HCT116 (cell line): Measurements from ENCODE around the gene CEP120. TPM values are rescaled to one million over a fixed set of nuclear protein-coding genes. Genes with fewer than 3 reads are reported as not detected.

Source experiments
- ATAC-seq: fragments of 200-7000 bp; cut with Tn5 transposase; 2 replicates; pipeline ENCODE4 v1.9.1; 2020; ENCODE audit warnings: mild to moderate bottlenecking, moderate library complexity
- BruUV-seq: library from RNA; stranded (reverse); fragments of 400-500 nt; replicated peaks from 2 replicates; lab custom pipeline; 2021; lab: Mats Ljungman, UMichigan
- CTCF ChIA-PET: fragments of 300-600 bp; sonication (Branson Sonifier 250); formaldehyde crosslinking; loops from one replicate; lab custom pipeline; 2021; ENCODE audit warnings: antibody characterized with exemption; lab: Charles Lee
- POLR2A ChIA-PET: fragments of 300-600, 350-600 bp; sonication (Branson Sonifier 250); formaldehyde crosslinking; loops from one replicate; lab custom pipeline; 2021; ENCODE audit warnings: antibody characterized with exemption; lab: Charles Lee
- RAD21 ChIA-PET, 2 experiments: fragments of 300-600 bp; sonication (Branson Sonifier 250); formaldehyde crosslinking; loops; one replicate each; lab custom pipeline; 2023; ENCODE audit warnings: low total read pairs in 2 of 2; ENCODE audit not compliant: uncharacterized antibody in 2 of 2, unreplicated experiment in 2 of 2, low non-redundant PET in 1 of 2; lab: Charles Lee
- DNase-seq: peaks from one replicate; pipeline ENCODE4 v3.0.0-alpha.2; 2010; ENCODE audit warnings: low read depth, low spot score
- H2AFZ ChIP-seq: fragments of 200-600 bp; shearing (Covaris generic), sonication (generic); 2 replicates; pipeline ENCODE4 v1.6.1; 2017; ENCODE audit warnings: low read depth, mixed run types, mixed read lengths, antibody characterized with exemption, low read length; ENCODE audit not compliant: poor library complexity, severe bottlenecking
- H3K27ac ChIP-seq: 2 replicates; pipeline ENCODE4 v1.5.1; 2012; ENCODE audit warnings: low read depth, low read length
- H3K27me3 ChIP-seq: fragments of 200-600 bp; sonication (generic); 2 replicates; pipeline ENCODE4 v1.6.1; 2016; ENCODE audit warnings: mixed run types, low read length, mixed read lengths; ENCODE audit not compliant: insufficient read depth
- H3K36me3 ChIP-seq, 2 experiments: fragments of 200-500 bp in 1 of 2; fragments of 200-600 bp in 1 of 2; sonication (Bioruptor generic) in 1 of 2; sonication (generic) in 1 of 2; 2 replicates each; pipeline versions ENCODE4 v1.5.1 to v1.6.1; 2014 to 2016; ENCODE audit warnings: low read length in 2 of 2, inconsistent platforms in 1 of 2, mixed read lengths in 1 of 2, mixed run types in 1 of 2; ENCODE audit not compliant: insufficient read depth in 2 of 2, control insufficient read depth in 1 of 2
- H3K4me1 ChIP-seq, 2 experiments: fragments of 200-600 bp in 1 of 2; sonication (generic) in 1 of 2; 2 replicates each; pipeline versions ENCODE4 v1.5.1 to v1.6.1; 2012 to 2017; ENCODE audit warnings: low read length in 2 of 2, inconsistent platforms in 1 of 2, mild to moderate bottlenecking in 1 of 2, mixed read lengths in 1 of 2, mixed run types in 1 of 2, moderate library complexity in 1 of 2; ENCODE audit not compliant: insufficient read depth in 2 of 2, control insufficient read depth in 1 of 2
- H3K4me2 ChIP-seq: fragments of 200-600 bp; sonication (generic); 2 replicates; pipeline ENCODE4 v1.6.1; 2017; ENCODE audit warnings: mixed run types, low read length, mixed read lengths
- H3K4me3 ChIP-seq, 2 experiments: fragments of 200-600 bp in 1 of 2; sonication (generic) in 1 of 2; replicated peaks in 1 of 2; 2 replicates each; pipeline ENCODE4 v1.5.1; 2011 to 2016; ENCODE audit warnings: low read length in 2 of 2, control low read depth in 1 of 2, low read depth in 1 of 2, mild to moderate bottlenecking in 1 of 2, mixed read lengths in 1 of 2, mixed run types in 1 of 2
- H3K79me2 ChIP-seq: fragments of 200-600 bp; sonication (generic); 2 replicates; pipeline ENCODE4 v1.6.1; 2017; ENCODE audit warnings: mild to moderate bottlenecking, mixed run types, low read length, moderate library complexity, mixed read lengths; ENCODE audit not compliant: insufficient read depth
- H3K9ac ChIP-seq: fragments of 200-600 bp; sonication (generic); 2 replicates; pipeline ENCODE4 v1.6.1; 2016; ENCODE audit warnings: low read length, mixed read lengths
- H3K9me2 ChIP-seq: fragments of 200-600 bp; sonication (generic), shearing (Covaris generic); 2 replicates; pipeline ENCODE4 v1.6.1; 2017; ENCODE audit warnings: mixed run types, mild to moderate bottlenecking, moderate library complexity; ENCODE audit not compliant: insufficient read depth
- H3K9me3 ChIP-seq, 2 experiments: fragments of 200-500 bp in 1 of 2; fragments of 200-600 bp in 1 of 2; sonication (Bioruptor generic) in 1 of 2; sonication (generic) in 1 of 2; 2 replicates each; pipeline ENCODE4 v1.6.1; 2014 to 2017; ENCODE audit warnings: low read length in 2 of 2, mixed read lengths in 2 of 2, inconsistent platforms in 1 of 2, low read depth in 1 of 2, mild to moderate bottlenecking in 1 of 2, mixed run types in 1 of 2, moderate library complexity in 1 of 2; ENCODE audit not compliant: control insufficient read depth in 1 of 2, insufficient read depth in 1 of 2
- H4K20me1 ChIP-seq: fragments of 200-600 bp; sonication (generic), shearing (Covaris generic); 2 replicates; pipeline ENCODE4 v1.6.1; 2017; ENCODE audit warnings: mixed run types, mild to moderate bottlenecking, moderate library complexity; ENCODE audit not compliant: insufficient read depth
- ATF3 ChIP-seq: IDR thresholded peaks from 2 replicates; pipeline ENCODE4 v1.6.1; 2012
- CBX3 ChIP-seq: IDR thresholded peaks from 2 replicates; pipeline ENCODE4 v1.6.1; 2012; ENCODE audit warnings: low read depth
- CEBPB ChIP-seq: IDR thresholded peaks from 2 replicates; pipeline ENCODE4 v1.6.1; 2012; ENCODE audit warnings: low read depth
- CTCF ChIP-seq, 3 experiments: fragments of 200-600 bp in 1 of 3; sonication (generic) in 1 of 3; IDR thresholded peaks in 2 of 3; conservative IDR thresholded peaks in 1 of 3; 2 replicates each; pipeline ENCODE4 v1.5.1; 2012 to 2017; ENCODE audit warnings: low read depth in 2 of 3, low read length in 2 of 3, antibody characterized with exemption in 1 of 3, borderline replicate concordance in 1 of 3, control low read depth in 1 of 3, mild to moderate bottlenecking in 1 of 3, mixed read lengths in 1 of 3, mixed run types in 1 of 3, moderate library complexity in 1 of 3; ENCODE audit not compliant: insufficient read depth in 1 of 3
- EGR1 ChIP-seq: IDR thresholded peaks from 2 replicates; pipeline ENCODE4 v1.6.1; 2012; ENCODE audit warnings: low read depth
- EZH2 ChIP-seq: fragments of 200-600 bp; sonication (generic); IDR thresholded peaks from 2 replicates; pipeline ENCODE4 v1.6.1; 2017; ENCODE audit warnings: antibody characterized with exemption, mixed run types
- EZH2phosphoT487 ChIP-seq: fragments of 200-600 bp; IDR thresholded peaks from 2 replicates; pipeline ENCODE4 v1.6.1; 2018; ENCODE audit warnings: antibody characterized with exemption, borderline replicate concordance
- FOSL1 ChIP-seq: IDR thresholded peaks from 2 replicates; pipeline ENCODE4 v1.6.1; 2012; ENCODE audit warnings: low read depth
- POLR2A ChIP-seq: IDR thresholded peaks from 2 replicates; pipeline ENCODE4 v1.7.0; 2011; ENCODE audit warnings: borderline replicate concordance; ENCODE audit not compliant: insufficient read depth, insufficient read length; ENCODE audit errors: extremely low read depth
- RAD21 ChIP-seq: IDR thresholded peaks from 2 replicates; pipeline ENCODE4 v1.6.1; 2012; ENCODE audit warnings: low read depth, mild to moderate bottlenecking
- SIN3A ChIP-seq: IDR thresholded peaks from 2 replicates; pipeline ENCODE4 v1.6.1; 2012; ENCODE audit warnings: low read depth
- SRF ChIP-seq: IDR thresholded peaks from 2 replicates; pipeline ENCODE4 v1.6.1; 2012; ENCODE audit warnings: low read depth
- TCF7L2 ChIP-seq: IDR thresholded peaks from 2 replicates; pipeline ENCODE4 v1.7.0; 2011; ENCODE audit warnings: borderline replicate concordance, inconsistent platforms; ENCODE audit not compliant: insufficient read depth, insufficient read length; ENCODE audit errors: extremely low read depth
- YY1 ChIP-seq: IDR thresholded peaks from 2 replicates; pipeline ENCODE4 v1.6.1; 2011; ENCODE audit warnings: low read length, low read depth, moderate library complexity, mild to moderate bottlenecking; ENCODE audit not compliant: insufficient replicate concordance; ENCODE audit errors: extremely low read depth
- ZFX ChIP-seq: fragments of 450-650 bp; IDR thresholded peaks from 2 replicates; pipeline ENCODE4 v1.6.1; 2017
- ZNF274 ChIP-seq: fragments of 200-500 bp; sonication (Bioruptor generic); IDR thresholded peaks from 2 replicates; pipeline ENCODE4 v1.6.1; 2014; ENCODE audit warnings: mild to moderate bottlenecking, low read depth, low read length, inconsistent platforms
- intact Hi-C: fragments of 100-400 bp; cut with micrococcal nuclease; formaldehyde crosslinking; loops from 2 replicates; pipeline ENCODE4 v1.10.0; 2022
- total RNA-seq: library from RNA; stranded (reverse); gene quantifications from one replicate; pipeline ENCODE4 v1.2.1, GENCODE V29; 2021; ENCODE audit not compliant: unreplicated experiment

Gene CEP120
- total RNA-seq, 1 experiment from 2014 or later: 30.2 TPM

GRCh38 chr5:123428521-123429220 is 5.5 kb upstream of the CEP120 start:
- TF ChIP-seq CEBPB (peak; percentile 66), EZH2phosphoT487 (no peak), ZFX (no peak), RAD21 (no peak), SRF (no peak), ATF3 (peak; percentile 57; the same call in 1 of the 2 replicates), FOSL1 (no peak), CBX3 (no peak)
- intact Hi-C loops: no loop called here
- no TSS peak for BruUV-seq
- no peak overlapping the region for H3K27ac ChIP-seq
- no peaks in the 10 kb centered on the region for H3K9me3 ChIP-seq
- H3K79me2 ChIP-seq: no peaks in the 10 kb centered on the region
- peaks cover 0 to 7% of the 10 kb centered on the region in 2 experiments; a peak in 2 of 4 replicates for H3K4me1 ChIP-seq
- no peak overlapping the region for H3K4me2 ChIP-seq
- no peak for ATAC-seq
- H3K27me3 ChIP-seq: no peaks in the 10 kb centered on the region
- H3K9me2 ChIP-seq: no peaks in the 10 kb centered on the region
- H4K20me1 ChIP-seq: no peaks in the 10 kb centered on the region
- ChIA-PET CTCF (no interaction called here), RAD21 (no interaction called here), POLR2A (no interaction called here)
- no peak overlapping the region for H3K4me3 ChIP-seq
- no peak overlapping the region for H2AFZ ChIP-seq
- no peaks in the 10 kb centered on the region for H3K36me3 ChIP-seq
- no peak overlapping the region for H3K9ac ChIP-seq
- DNase-seq: no peak

GRCh38 chr5:123427281-123427680 is 4.1 kb upstream of the CEP120 start:
- Histone ChIP-seq H2AFZ (no peak overlapping the region), H3K36me3 (no peaks in the 10 kb centered on the region), H3K4me1 (peaks cover 0 to 9% of the 10 kb centered on the region in 2 experiments; a peak in 2 of 4 replicates), H3K4me3 (no peak overlapping the region), H4K20me1 (no peaks in the 10 kb centered on the region), H3K9ac (no peak overlapping the region), H3K27ac (no peak overlapping the region), H3K79me2 (peaks cover 5% of the 10 kb centered on the region), H3K4me2 (no peak overlapping the region), H3K9me2 (no peaks in the 10 kb centered on the region), H3K9me3 (no peaks in the 10 kb centered on the region), H3K27me3 (no peaks in the 10 kb centered on the region)
- ChIA-PET CTCF (no interaction called here), RAD21 (no interaction called here), POLR2A (no interaction called here)
- DNase-seq (no peak), ATAC-seq (no peak)
- intact Hi-C loops: no loop called here
- BruUV-seq: no TSS peak
- TF ChIP-seq EZH2phosphoT487 (no peak), ATF3 (no peak), TCF7L2 (no peak), SIN3A (no peak), ZNF274 (no peak), YY1 (no peak), EZH2 (no peak), CEBPB (no peak), SRF (no peak), CTCF (IDR thresholded peaks at IDR 0.05 in 2 of 3, conservative IDR thresholded peaks at IDR 0.05 in 1 of 3; ENCODE audit: borderline replicate concordance in 1 of 3, insufficient read depth in 1 of 3, low read depth in 2 of 3, low read length in 2 of 3) (no peak), POLR2A (no peak), EGR1 (no peak), ZFX (no peak)
